ENCODE results near the gene ASB10.

The ASB10 gene, protein sequence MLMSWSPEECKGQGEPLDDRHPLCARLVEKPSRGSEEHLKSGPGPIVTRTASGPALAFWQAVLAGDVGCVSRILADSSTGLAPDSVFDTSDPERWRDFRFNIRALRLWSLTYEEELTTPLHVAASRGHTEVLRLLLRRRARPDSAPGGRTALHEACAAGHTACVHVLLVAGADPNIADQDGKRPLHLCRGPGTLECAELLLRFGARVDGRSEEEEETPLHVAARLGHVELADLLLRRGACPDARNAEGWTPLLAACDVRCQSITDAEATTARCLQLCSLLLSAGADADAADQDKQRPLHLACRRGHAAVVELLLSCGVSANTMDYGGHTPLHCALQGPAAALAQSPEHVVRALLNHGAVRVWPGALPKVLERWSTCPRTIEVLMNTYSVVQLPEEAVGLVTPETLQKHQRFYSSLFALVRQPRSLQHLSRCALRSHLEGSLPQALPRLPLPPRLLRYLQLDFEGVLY

DNA sequence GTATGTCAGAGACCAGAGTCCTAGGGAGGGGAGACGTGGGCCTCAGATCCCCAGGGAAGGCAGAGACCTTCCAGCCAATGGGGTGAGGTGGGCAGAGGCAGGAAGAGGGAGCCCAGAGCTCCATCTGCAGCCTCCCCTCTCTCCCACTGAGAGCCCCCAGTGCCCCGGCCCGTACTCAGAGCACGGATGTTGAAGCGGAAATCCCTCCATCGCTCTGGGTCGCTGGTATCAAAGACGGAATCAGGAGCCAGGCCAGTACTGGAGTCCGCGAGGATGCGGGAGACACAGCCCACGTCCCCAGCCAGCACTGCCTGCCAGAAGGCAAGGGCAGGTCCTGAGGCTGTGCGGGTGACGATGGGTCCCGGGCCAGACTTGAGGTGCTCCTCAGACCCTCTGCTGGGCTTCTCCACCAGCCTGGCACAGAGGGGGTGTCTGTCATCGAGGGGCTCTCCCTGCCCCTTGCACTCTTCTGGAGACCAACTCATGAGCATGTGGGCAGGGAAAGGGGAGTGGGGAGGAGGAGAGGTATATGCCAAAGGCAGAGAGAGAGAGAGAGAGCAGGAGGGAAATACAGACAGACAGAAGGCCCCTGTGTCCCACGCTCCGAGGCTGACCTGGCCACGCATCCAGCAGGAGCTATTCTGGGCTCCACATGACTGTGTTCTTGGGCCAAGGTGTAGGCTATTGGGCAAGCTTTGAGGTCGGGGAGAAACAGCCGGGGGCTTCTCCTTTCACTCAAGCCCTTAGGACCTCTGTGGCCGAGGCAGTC lies at the start of gene ASB10:
Gene ASB10, minus strand, starts transcription at position 611 of the 769 bp plus-strand sequence. Its CDS starts 120 bp downstream, at position 491.
- DNase-seq: no peak

- no peak for DNase-seq
Observed at GRCh38 chr7:151236406-151236805, 49.4 kb upstream of the ASB10 start.

DNA sequence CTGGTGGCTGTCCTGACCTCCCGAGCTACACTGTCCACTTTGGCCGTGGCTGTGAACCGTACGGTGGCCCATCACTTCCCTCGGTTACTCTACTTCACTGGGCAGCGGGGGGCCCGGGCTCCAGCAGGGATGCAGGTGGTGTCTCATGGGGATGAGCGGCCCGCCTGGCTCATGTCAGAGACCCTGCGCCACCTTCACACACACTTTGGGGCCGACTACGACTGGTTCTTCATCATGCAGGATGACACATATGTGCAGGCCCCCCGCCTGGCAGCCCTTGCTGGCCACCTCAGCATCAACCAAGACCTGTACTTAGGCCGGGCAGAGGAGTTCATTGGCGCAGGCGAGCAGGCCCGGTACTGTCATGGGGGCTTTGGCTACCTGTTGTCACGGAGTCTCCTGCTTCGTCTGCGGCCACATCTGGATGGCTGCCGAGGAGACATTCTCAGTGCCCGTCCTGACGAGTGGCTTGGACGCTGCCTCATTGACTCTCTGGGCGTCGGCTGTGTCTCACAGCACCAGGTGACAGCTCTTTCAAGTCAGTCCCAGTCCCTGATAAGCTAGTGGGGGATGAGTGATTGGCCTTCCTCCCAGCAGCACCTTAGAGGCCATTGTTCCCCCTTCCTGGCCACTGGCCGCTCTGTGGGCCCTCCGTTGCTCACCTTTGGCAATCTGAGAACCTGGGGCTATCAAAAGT lies 48.2 kb upstream of the ASB10 start:
- DNase-seq: no peak

DNA sequence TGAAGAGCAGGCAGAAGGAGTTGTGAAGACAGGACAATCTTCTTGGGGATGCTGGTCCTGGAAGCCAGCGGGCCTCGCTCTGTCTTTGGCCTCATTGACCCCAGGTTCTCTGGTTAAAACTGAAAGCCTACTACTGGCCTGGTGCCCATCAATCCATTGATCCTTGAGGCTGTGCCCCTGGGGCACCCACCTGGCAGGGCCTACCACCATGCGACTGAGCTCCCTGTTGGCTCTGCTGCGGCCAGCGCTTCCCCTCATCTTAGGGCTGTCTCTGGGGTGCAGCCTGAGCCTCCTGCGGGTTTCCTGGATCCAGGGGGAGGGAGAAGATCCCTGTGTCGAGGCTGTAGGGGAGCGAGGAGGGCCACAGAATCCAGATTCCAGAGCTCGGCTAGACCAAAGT lies 46.8 kb upstream of the ASB10 start:
- DNase-seq: no peak

DNA sequence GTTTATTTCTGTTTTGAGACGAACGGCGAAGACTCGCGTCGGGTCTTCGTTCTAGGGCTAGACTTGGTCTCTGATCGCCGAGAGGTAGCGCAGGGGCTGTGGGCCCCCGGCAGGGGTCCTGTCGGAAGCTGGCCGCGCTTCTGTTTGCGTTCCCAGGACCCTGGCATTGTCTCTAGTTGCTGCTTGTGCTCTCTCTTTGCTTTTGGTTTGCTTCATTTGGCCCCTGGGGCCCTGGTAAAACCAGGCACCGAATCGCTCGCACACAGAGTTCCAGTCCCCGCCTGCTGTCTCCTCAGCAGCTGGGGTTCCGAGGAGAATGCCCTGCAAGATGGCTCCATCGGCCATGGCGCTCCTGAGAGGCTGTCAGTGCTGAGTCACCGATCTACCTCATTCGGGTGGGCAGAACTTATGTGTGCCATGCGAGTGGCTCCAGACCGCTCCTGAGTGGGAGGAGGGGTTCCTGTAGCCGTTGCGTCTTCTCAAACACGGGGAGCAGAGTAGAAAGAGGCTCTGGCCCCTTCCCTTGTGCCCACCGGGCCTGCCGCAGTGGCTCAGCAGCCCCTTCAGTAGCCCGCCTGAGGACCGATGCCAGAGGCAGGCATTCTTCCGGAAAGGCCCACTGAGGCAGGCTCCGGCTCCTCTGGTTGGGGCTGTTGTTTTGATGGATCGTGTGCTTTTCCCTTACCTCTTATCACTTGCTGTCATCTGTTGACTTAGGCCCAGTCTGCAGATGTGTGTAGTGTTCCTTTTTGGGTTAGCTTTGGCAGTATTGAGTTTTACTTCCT lies 46.1 kb upstream of the ASB10 start:
- peak; percentile 88 for DNase-seq

GRCh38 chr7:151232091-151232916 lies 45.3 kb upstream of the ASB10 start, which contains the start of gene CHPF2:
TSS of gene CHPF2 (plus strand) at chr7:151232483. CDS start at chr7:151234012, 1,529 bp downstream.
- DNase-seq: peak; percentile 94

DNA sequence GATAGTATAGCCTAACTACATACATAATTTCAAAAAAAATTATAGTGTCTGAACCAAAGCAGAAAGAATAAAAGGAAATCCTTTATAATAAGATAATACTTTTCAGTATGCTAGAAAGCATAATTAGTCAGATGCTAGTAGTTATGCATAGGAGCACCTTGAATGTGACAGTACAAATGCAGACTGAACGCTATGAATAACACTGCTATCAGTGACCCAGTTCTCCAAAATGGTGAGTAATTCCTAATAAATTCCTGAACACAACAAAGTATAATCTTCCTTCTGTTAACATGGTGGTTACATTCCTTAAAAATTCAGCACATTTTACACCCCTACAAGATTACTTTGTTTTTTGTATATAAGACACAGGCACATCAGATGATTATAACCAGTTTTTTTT lies 44.0 kb upstream of the ASB10 start:
- DNase-seq: no peak

DNA sequence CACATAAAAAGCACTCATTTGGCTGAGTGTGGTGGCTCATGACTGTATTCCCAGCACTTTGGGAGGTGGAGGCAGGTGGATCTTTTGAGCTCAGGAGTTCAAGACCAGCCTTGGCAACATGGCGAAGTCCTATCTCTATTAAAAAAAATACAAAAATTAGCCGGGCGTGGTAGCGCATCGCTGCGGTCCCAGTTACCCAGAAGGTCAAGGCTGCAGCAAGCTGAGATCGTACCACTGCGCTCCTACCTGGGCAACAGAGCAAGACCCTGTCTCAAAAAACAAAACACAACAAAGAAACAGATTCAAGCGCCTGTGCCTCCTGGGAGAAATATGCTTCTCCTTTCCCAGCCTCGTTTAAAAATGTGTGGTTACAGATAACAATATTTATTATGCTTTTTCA lies 42.2 kb upstream of the ASB10 start:
- DNase-seq: no peak

DNA sequence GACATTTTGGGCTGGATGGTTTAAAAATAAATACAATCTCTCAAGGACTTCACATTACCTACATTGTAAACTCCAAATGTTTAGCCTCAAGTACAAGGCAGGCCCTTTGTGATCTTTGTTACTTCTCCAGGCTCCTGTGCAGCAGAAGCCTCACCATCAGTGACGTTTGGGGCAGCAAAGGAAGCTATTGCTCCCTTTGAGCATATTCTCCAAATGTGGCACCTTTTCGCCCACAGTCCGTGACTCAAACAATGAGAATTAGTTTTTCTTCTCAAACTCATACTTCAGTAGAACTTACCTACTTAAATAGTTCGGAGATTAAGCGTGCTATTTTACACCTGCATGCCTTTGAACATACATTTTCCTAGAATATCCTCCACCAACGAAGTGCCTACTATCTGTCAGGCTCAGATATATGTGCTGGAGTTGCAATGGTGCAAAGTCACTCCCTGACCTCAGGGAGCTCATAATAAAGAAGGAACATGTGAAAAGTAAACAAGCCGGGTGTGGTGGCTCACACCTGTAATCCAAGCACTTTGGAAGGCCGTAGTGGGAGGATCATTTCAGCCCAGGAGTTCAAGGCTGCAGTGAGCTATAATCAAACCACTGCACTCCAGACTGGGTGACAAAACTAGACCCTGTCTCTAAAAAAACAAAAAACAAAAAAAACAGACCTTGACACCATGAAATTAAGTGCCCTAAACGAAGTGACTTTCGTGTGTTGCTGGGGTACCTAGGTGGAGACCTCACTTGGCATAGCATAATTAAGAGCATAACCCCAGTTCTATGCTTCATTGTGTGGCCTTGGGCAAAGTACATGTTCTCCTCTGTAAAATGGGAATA lies 41.2 kb upstream of the ASB10 start:
- DNase-seq: no peak

DNA sequence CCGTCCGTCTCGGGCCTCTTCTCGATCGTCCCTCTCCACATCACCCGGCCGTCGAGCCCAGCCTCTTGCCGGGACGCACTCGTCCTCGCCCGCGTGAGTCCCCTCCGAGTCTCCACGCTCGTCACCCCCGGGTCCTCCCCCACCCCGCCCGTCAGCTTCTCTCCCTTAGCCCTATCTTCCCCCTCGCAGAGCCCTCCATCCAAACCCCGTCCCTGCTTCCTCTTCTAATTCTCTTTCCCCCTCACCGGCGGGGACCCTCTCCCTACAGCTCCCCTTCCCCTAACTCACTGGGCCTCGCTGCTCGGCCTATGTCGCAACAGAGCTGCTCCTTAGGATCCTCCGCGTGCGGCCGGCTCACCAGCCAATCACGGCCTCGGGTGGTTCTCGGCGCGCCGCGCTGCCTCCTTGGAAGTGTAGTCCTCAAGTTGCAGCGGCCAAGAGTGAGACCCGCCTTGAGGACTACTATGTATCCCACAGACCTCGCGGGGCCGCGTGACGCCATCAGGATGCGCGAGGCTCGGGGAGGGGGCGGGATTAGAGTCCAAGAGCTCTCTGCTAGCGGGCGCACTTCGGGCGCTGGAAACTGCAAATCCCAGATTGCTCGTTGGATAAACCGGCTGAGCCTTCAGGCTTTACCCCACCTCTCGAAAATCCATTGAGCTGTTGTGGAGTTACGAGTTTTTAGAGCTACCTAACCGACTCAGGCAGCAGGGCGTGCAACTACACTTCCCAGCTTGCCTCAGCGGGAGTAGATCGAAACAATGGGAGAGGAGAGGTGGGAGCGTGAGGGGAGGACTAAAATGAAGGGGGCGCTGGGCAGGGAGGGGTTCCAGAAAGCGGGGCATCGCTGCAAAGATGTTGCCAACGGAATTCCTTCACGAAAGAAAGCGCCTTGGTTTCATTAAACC lies 40.1 kb upstream of the ASB10 start, which contains the start of gene ABCF2:
Gene ABCF2, minus strand, starts transcription at position 331 of the 908 bp plus-strand sequence. CDS start 747 bp downstream, outside the sequence.
- peak; percentile 99 for DNase-seq

GRCh38 chr7:151226560-151226874 lies 39.5 kb upstream of the ASB10 start:
- DNase-seq: no peak

DNA sequence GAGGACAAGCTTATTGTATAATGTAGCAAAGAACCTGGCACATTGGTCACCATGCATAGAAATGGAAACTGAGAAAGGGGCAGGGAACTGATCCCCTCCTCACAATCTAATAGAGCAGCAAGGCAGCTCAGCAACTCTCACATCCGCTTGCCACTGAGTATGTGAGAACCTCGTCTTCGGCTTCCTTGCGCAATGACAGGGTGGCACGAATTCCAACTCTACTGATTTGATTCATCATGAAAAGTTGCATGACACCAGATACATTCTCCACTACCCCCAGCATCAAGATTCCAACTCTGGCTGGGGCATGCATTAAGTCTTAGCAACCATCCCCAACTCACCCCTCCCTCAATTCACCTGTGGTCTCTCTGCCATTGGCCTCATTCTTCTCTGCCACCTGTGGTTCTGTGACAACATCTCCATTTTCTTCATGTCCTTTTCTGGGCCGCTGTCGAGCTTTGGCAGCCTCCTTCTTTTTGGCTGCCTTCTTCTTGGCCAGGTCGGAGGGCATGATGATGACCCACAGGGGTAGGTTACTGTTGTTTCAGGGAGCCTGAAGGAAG lies 39.0 kb upstream of the ASB10 start:
- DNase-seq: no peak

DNA sequence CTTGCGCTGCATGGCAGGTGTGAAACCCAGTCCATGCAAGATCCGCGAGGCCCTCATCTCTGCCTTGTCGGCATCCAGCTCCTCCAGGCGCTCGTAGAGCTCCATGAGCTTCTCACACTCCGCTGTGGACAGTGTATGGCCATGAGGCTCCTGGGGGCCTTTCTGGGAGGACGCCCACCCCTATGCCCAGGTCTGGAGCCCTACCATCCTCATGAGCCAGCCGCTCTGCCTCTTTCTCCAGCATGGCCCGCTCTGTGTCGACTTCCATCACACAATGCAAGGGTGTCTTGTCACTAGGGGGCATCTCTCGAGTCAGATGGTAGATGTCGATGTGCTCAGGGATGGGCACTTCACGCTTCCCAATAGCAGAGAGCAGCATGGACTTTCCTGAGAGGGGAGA lies 36.7 kb upstream of the ASB10 start:
- DNase-seq: no peak

DNA sequence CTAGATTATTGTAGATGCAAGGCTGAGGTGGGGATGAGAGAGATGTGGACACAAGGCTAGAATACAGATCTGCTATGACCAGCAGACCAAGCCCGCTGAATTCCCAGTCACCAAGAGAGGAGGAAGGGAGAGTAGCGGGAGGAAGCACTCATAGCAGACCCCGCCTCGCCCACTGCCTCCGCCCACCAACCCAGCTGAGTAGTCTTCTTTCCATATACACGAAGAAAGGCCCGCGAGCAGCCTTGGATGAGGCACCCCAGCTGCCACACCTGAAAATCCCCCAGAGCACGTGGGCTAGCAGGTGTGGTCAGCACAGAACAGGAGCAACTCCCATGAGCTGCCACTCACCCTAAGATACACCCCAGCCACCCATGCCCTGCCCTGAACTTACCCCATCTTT lies 31.1 kb upstream of the ASB10 start:
- no peak for DNase-seq

DNA sequence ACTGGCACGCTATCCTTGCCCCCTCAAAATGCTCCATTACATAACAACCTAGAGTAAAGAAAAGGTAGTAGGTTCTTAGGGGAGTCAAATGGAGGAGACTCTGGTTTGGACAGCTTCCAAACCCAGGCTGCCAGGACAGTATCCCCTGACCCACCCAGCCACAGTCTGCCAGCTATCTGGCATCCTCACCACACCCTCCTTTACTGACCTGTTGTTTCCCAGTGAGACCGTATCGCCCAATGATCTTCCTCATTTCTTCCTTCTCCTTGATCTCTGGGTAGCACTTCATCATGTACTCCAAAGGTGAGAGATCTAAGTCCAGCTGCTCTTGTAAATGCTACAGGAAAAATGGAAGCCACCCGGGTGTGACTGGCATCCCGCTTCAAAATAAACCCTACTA lies 28.3 kb upstream of the ASB10 start:
- no peak for DNase-seq

DNA sequence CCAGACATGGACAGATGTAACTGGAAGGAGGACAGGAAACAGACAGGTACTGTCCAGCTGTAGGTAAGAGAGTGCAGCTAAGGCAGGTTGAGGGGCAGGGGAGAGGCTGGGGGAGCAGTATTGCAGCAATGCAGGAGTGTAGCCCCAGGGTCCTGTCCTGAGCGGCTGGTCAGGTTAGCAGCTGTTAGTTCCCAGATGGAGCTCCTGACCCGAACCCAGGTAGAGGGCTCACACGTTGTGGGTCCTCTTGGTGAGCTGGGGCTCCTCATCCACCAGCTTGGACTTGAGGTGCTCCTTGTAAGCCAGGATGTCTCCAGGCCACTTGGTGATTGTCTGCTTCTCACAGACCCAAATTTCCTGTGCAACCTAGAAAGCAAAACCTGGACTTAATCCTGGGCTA lies 26.8 kb upstream of the ASB10 start:
- no peak for DNase-seq

DNA sequence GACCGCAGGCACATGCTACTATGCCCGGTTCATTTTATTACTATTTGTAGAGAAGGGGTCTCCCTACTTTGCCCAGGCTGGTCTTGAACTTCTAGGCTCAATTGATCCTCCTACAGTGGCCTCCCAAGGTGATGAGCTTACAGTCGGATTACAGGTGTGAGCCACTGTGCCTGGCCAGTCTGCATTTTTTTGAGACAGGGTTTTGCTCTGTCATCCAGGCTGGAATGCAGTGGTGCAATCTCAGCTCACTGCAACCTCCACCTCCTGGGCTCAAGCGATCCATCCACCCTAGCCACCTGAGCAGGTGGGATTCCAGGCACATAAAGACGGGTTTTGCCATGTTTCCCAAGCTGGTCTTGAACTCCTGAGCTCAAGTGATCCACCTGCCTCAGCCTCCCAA lies 25.6 kb upstream of the ASB10 start:
- DNase-seq: no peak

DNA sequence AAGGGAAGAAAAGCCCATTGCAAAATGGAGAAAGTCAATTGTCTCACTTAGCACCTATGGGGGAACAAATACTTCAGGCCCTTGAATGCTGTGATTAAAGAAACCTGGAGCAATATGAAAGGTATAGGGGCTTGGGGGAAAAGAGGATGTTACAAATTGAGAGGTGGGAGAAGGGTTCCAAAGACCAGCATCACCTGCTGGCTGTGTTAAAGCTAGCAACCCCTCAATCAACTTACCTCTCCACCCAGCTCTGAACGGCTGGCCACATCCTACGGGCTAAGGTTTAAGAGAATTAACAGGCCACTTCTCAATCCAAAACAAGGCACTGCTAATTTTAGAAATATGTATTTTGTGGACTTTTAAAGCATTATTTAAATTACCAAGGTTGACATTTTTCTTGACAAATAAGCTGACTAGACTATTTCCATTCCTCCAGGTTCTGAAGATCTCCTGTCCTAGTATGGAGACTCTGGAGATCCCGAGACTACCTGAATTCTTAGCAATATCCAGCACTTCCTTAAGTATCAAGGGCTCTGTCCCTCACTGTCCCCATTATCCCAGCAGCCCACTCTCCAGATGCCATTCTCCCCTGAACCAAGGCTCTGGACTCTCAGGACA lies 24.2 kb upstream of the ASB10 start:
- DNase-seq: no peak

Measured in activated CD8-positive, alpha-beta memory T cell treated with anti-CD3 and anti-CD28 coated beads for 24 hours (primary cell).